ENCODE data around the gene EIF4H. TPM values are rescaled to one million over a fixed set of nuclear protein-coding genes. Genes with fewer than 3 reads are reported as not detected.
A peak's percentile ranks its signal among the peaks of the same experiment; 100 is the strongest.

EIF4H gene
- total and polyA plus RNA-seq, 9 of the 15 experiments (the other 6 are each of a cell fraction or from before 2014, with no cell fraction given): 11.0 to 435 (median 319) TPM

DNA sequence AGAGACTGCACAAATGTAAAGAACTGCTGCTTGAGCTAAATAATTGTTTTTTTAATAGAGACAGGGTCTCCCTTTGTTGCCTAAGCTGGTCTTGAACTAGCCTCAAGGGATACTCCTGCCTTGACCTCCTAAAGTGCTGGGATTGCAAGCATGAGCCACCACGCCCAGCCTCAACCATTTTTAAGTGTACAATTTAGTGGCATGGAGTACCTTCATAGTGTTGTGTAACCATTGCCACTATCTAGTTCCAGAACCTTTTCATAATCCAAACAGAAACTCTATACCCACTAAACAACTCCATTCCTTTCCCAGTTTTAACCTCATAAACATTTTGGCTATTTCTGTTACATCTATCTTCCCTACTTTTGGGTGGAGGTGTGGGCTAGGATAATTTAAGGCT lies 6.7 kb downstream of the EIF4H start:
- DNase-seq (ENCODE audit: extremely low read depth in 1 of 4, low spot score in 3 of 4) (no peak), FAIRE-seq (no peak), ATAC-seq (no peak)
- Histone ChIP-seq H3K79me2 (ENCODE audit: control insufficient read depth, insufficient read depth, low read length) (peaks cover 100% of the 10 kb centered on the region), H3K4me3 (no peak overlapping the region), H3K9me3 (replicated peaks; ENCODE audit: control insufficient read depth, insufficient read depth, low read depth, low read length) (no peaks in the 10 kb centered on the region), H2AFZ (ENCODE audit: low read depth, low read length) (no peak overlapping the region), H3K27ac (ENCODE audit: extremely low read depth, low read depth, low read length) (no peak overlapping the region; the same call in 2 of the 3 replicates), H3K4me1 (replicated peaks in 1 of 2; ENCODE audit: control insufficient read depth in 2 of 2, insufficient read depth in 2 of 2, low read length in 2 of 2) (peaks cover 6 to 24% of the 10 kb centered on the region in 2 experiments; a peak in 4 of 5 replicates), H3K36me3 (ENCODE audit: control insufficient read depth, insufficient read depth, low read length) (peaks cover 98% of the 10 kb centered on the region), H3K9ac (ENCODE audit: insufficient read depth in 1 of 2, low read depth in 2 of 2, low read length in 2 of 2) (no peak overlapping the region), H3K4me2 (ENCODE audit: insufficient read depth, low read length) (no peak overlapping the region), H3K27me3 (ENCODE audit: control insufficient read depth in 2 of 2, insufficient read depth in 2 of 2, low read length in 2 of 2) (no peaks in the 10 kb centered on the region), H4K20me1 (replicated peaks; ENCODE audit: control insufficient read depth, insufficient read depth, low read length) (peaks cover 84% of the 10 kb centered on the region), H3K9me1 (ENCODE audit: control insufficient read depth, insufficient read depth, low read length) (no peaks in the 10 kb centered on the region)
- TF ChIP-seq TAF15 (IDR thresholded peaks at IDR 0.05; ENCODE audit: low read depth, low read length) (no peak), KDM1A (IDR thresholded peaks at IDR 0.05) (no peak), RBFOX2 (IDR thresholded peaks at IDR 0.05; ENCODE audit: low read depth, low read length) (0 out of 2 replicates have a peak, but pooled peaks have one; percentile 15), SMARCC2 (IDR thresholded peaks at IDR 0.05; ENCODE audit: low read depth) (no peak), GTF2A2 (tag; IDR thresholded peaks at IDR 0.05) (no peak), ZNF445 (CRISPR knock-in tag; IDR thresholded peaks at IDR 0.05; ENCODE audit: low read depth) (no peak)
- ChIA-PET POLR2A (interaction anchor here (0.6 to 8.8 kb wide), 4 partner anchors 11 to 134 kb away, joined by 3 to 86 read pairs (median 6); no protein-coding TSS in a partner anchor), CTCF (ENCODE audit: low intra/inter-chr PET ratio) (no interaction called here)
- in situ Hi-C loops (cut with MboI): no loop called here
- BruUV-seq (replicated peaks): no TSS peak
- WGBS (ENCODE audit: insufficient coverage, low coverage, missing lambda C conversion rate): 100% methylated on average over 1 of the region's 1 CpG
- intact Hi-C loops (cut with micrococcal nuclease): no loop called here

GRCh38 chr7:74181821-74182220 lies 7.7 kb downstream of the EIF4H start:
- Histone ChIP-seq H3K9me1 (ENCODE audit: control insufficient read depth, insufficient read depth, low read length) (no peaks in the 10 kb centered on the region), H3K27me3 (ENCODE audit: control insufficient read depth in 2 of 2, insufficient read depth in 2 of 2, low read length in 2 of 2) (no peaks in the 10 kb centered on the region), H4K20me1 (replicated peaks; ENCODE audit: control insufficient read depth, insufficient read depth, low read length) (peaks cover 85% of the 10 kb centered on the region), H3K36me3 (ENCODE audit: control insufficient read depth, insufficient read depth, low read length) (peaks cover 96% of the 10 kb centered on the region), H3K79me2 (ENCODE audit: control insufficient read depth, insufficient read depth, low read length) (peaks cover 100% of the 10 kb centered on the region), H2AFZ (ENCODE audit: low read depth, low read length) (no peak overlapping the region), H3K4me1 (replicated peaks in 1 of 2; ENCODE audit: control insufficient read depth in 2 of 2, insufficient read depth in 2 of 2, low read length in 2 of 2) (peaks cover 0 to 18% of the 10 kb centered on the region in 2 experiments; a peak in 3 of 5 replicates), H3K9ac (ENCODE audit: insufficient read depth in 1 of 2, low read depth in 2 of 2, low read length in 2 of 2) (no peak overlapping the region), H3K9me3 (replicated peaks; ENCODE audit: control insufficient read depth, insufficient read depth, low read depth, low read length) (no peaks in the 10 kb centered on the region), H3K4me3 (no peak overlapping the region), H3K4me2 (ENCODE audit: insufficient read depth, low read length) (no peak overlapping the region), H3K27ac (ENCODE audit: extremely low read depth, low read depth, low read length) (no peak overlapping the region)
- 60% methylated on average over 5 of the region's 5 CpGs for WGBS (ENCODE audit: insufficient coverage, low coverage, missing lambda C conversion rate)
- ChIA-PET CTCF (ENCODE audit: low intra/inter-chr PET ratio) (interaction anchor here (0.5 kb wide), 1 partner anchor 356 kb away, joined by 3 read pairs; no protein-coding TSS in a partner anchor), POLR2A (interaction anchor here (1.0 to 3.5 kb wide), 5 partner anchors 10 to 98 kb away, joined by 3 to 18 read pairs (median 10); partner anchors contain the start of gene LIMK1)
- TF ChIP-seq ETS2 (tag; IDR thresholded peaks at IDR 0.05; ENCODE audit: borderline replicate concordance, poor library complexity, severe bottlenecking): no peak
- no peak for TF ChIP-seq RCOR1 (IDR thresholded peaks at IDR 0.05; ENCODE audit: borderline replicate concordance in 1 of 2, low read depth in 2 of 2, low read length in 2 of 2)
- 0 out of 2 replicates have a peak, but pooled peaks have one; percentile 23 for TF ChIP-seq ADNP (tag; IDR thresholded peaks at IDR 0.05)
- TF ChIP-seq ZNF146 (CRISPR knock-in tag; IDR thresholded peaks at IDR 0.05; ENCODE audit: unreplicated experiment): peak; percentile 77
- no peak for FAIRE-seq
- no peak for DNase-seq (ENCODE audit: extremely low read depth in 1 of 4, low spot score in 3 of 4)
- in situ Hi-C loops (cut with MboI) (no loop called here), intact Hi-C loops (cut with micrococcal nuclease) (no loop called here)
- no TSS peak for BruUV-seq (replicated peaks)
- ATAC-seq: no peak

Data from K562 (cell line).